HG03159 (cell line): ENCODE measurements around the gene SLIT1.

Source experiments
- ATAC-seq: cut with Tn5 transposase; IDR thresholded peaks from one replicate; pipeline ENCODE4 v1.9.1; 2021; ENCODE audit warnings: mild to moderate bottlenecking, moderate library complexity; ENCODE audit not compliant: unreplicated experiment

The SLIT1 gene

GRCh38 chr10:97140049-97140846, 45.5 kb downstream of the SLIT1 start:
- no peak for ATAC-seq

- ATAC-seq, result no peak
These were observed 46.1 kb downstream of the SLIT1 start for GRCh38 chr10:97139651-97140048.

DNA sequence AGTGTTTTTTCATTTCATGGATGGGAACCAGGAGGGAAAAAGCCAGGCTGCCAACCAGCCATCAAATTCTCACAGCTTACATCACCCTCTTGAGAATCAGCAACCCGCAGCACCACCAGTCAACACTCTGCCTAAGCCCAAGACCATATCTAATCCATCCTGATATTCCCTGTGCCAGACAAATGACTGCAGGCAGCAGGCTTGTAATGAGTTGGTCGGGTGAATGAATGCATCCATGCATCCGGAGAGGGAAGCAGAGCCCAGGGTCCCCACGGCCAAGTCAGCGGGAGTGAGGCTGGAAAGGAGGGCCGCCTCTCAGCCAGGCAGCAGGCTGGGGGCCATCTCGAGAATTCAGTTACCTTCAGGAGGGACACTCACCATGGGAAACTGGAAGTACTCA, 46.9 kb downstream of the SLIT1 start:
- no peak for ATAC-seq

- ATAC-seq, result no peak
These were observed 47.6 kb downstream of the SLIT1 start for GRCh38 chr10:97138174-97138573.

DNA sequence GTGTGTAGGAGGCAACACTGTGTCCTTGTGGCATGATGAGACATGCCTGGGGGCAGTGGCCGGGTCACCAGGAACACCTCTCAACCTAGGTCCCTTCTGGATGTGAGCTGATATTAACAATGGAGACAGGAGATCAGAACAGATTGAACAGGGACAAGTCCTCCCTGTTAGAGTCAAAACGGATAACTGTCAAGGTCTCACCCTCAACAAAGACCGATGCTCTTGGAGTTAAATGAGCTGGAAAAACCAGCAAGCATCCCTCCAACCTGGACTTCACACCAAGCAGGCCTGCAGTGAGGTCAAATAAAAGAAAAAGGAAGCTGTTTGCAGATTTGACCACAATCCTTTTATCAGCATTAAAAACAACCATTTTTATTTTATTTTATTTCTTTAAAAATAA, 49.0 kb downstream of the SLIT1 start:
- no peak for ATAC-seq

- ATAC-seq, result no peak
These were observed 50.3 kb downstream of the SLIT1 start for GRCh38 chr10:97135464-97135863.

GRCh38 chr10:97134983-97135382, 50.8 kb downstream of the SLIT1 start:
- ATAC-seq, result no peak

DNA sequence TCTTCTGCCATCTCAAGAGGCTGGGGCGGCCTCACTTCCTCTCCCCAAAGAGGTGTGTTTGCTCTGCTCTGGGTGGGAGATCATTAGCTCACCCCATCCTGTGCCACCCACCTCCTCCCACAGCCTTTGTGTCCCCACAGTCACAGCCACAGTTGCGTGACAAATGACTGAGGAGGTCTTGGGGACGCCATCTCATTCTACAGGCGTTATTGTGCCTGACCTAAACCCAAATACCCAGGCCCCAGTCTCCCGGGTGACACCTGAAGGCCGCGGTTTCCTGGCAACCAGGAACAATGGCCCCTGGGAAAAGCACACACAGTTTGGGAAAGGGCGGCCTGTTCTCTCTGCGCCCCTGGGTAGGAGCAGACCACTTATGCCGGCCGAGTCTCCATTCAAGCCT, 51.6 kb downstream of the SLIT1 start:
- ATAC-seq, result no peak

DNA sequence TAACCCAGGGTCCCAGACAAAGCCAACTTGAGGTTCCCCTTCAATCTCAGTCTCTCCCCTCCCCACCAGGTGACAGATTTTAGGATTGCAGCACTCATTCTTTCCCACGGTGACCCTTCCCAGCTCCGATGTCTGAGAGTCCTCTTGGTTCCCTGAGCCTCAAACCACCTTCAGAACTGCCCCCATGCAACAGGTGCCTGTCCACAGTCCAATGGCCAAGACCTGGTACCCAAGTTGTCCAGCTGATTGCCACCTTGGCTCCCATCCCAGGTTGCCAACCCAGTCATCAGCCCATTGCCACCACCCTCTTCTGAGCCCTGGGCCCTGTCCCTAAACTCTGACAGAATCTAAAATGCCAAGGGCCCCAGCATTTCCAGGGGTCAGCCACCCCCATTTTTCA, 53.5 kb downstream of the SLIT1 start:
- ATAC-seq, result no peak

GRCh38 chr10:97131666-97132065, 54.1 kb downstream of the SLIT1 start:
- ATAC-seq, result no peak

GRCh38 chr10:97131181-97131628, 54.6 kb downstream of the SLIT1 start:
- no peak for ATAC-seq

DNA sequence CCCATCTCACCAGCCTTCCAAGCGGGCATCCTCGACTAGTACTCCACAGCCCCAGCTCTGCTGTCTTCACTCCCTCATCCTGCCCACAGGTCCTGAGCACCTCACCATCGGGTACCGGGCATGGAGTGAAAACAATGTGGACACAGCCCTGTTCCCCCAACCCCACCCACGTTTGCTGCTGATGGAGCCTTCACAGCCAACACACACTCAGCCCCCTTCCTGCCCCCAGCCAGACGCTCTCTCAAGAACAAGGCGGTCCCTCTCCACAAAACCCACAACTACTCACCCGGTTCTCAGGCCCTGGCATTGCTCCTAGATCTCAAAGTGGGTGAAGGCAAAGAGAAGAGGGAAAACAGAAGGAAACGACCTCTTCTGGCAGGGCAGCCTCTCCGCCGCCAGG, 56.1 kb downstream of the SLIT1 start:
- no peak for ATAC-seq

GRCh38 chr10:97128516-97129154, 57.1 kb downstream of the SLIT1 start:
- no peak for ATAC-seq

DNA sequence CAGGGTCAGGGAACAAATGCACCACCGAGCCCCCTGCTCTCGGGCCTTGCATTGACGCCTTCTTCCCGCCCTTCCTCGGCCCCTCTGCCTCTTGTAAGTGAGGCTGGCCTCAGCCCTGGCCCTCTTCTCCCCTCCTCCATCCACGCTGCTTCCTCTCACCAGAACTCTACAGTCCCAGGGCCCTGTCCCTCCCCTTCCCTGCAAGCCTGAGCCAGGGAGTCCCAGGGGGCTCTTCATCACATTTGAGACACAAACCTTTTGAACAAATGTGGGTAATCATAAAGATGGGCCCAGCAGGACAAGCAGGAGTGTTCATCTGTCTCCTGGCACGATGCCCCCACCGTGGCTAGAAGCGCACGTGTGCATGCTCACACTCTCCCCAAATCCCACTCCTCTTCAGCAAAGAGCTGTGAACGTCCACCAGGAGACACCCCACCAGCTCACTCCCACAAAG, 57.7 kb downstream of the SLIT1 start:
- ATAC-seq, result no peak

GRCh38 chr10:97127509-97127908, 58.2 kb downstream of the SLIT1 start:
- ATAC-seq, result no peak

DNA sequence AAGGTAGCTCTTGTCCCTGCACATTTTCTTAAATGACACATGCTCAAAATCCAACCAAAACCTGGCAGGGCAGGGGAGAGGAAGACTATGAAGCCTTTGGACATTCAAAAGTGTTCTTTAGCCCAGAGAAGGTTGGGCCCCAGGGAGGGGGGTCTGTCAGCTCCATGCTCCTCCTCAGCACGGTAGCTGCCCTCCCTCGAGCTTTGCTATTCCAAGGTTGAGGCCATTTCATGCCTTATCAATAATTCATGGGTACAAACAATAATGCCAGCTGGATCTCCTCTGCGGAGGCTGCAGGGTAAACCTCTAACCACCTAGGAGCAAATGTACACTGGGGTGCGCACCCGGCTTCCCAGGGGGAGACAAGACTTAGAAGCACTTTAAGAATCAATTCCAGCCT, 61.5 kb downstream of the SLIT1 start:
- no peak for ATAC-seq

GRCh38 chr10:97123765-97124164, 62.0 kb downstream of the SLIT1 start:
- ATAC-seq, result no peak

GRCh38 chr10:97121041-97121440, 64.7 kb downstream of the SLIT1 start:
- ATAC-seq, result no peak

- no peak for ATAC-seq
These were observed 65.4 kb downstream of the SLIT1 start for GRCh38 chr10:97120370-97120769.

- no peak for ATAC-seq
These were observed 66.6 kb downstream of the SLIT1 start for GRCh38 chr10:97119058-97119745.

DNA sequence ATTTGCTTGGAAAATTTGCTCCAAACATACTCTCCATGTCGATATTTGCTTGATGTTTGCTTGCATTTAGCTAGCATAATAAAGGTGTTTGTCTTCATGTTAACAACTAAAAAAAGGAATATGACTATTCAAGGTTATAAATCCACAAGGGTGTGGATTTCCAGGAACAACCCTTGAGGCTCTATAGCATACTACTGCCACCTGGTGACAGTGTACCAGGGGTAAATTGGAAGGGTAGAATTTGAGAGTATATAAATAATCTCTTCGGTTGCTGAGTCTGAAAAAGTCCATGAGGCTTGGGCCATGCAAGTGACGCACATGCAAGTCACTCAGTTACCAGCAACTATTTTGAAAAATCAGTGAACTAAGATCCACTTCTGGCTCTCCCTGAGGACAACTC, 68.4 kb downstream of the SLIT1 start:
- no peak for ATAC-seq
